AML-193 (cell line): ENCODE results near the gene CDH24.

ENCODE experiments used
- DNase-seq, 2 experiments: peaks; one replicate each; lab custom pipeline; 2025; lab: John Stamatoyannopoulos, UW

CDH24 gene

GRCh38 chr14:23056956-23057756 is at the start of gene CDH24:
Gene CDH24 (minus strand): TSS chr14:23057520. CDS start chr14:23055733, 1,787 bp downstream.
- no peak for DNase-seq

GRCh38 chr14:23106747-23107045 is 49.4 kb upstream of the CDH24 start:
- DNase-seq = no peak

GRCh38 chr14:23105348-23105824 is 48.1 kb upstream of the CDH24 start:
- no peak for DNase-seq

- no peak for DNase-seq
Observed at GRCh38 chr14:23104591-23105347, 47.4 kb upstream of the CDH24 start, which contains the start of gene CIROP. Gene CIROP (minus strand): TSS chr14:23104989. CDS start chr14:23104920, 69 bp downstream.

GRCh38 chr14:23104070-23104590 is 46.8 kb upstream of the CDH24 start:
- no peak for DNase-seq

- DNase-seq = no peak
Observed at GRCh38 chr14:23103581-23103980, 46.3 kb upstream of the CDH24 start.

GRCh38 chr14:23102801-23103200 is 45.5 kb upstream of the CDH24 start:
- no peak for DNase-seq

GRCh38 chr14:23101986-23102625 is 44.8 kb upstream of the CDH24 start:
- no peak for DNase-seq

- no peak for DNase-seq
Observed at GRCh38 chr14:23101213-23101970, 44.1 kb upstream of the CDH24 start.

- DNase-seq = no peak
Observed at GRCh38 chr14:23099212-23099861, 42.0 kb upstream of the CDH24 start.

GRCh38 chr14:23097786-23098185 is 40.5 kb upstream of the CDH24 start:
- DNase-seq = no peak

- DNase-seq = no peak
Observed at GRCh38 chr14:23095196-23096108, 38.1 kb upstream of the CDH24 start, which contains the start of gene C14orf119. Gene C14orf119 (plus strand): TSS chr14:23095505. CDS start chr14:23097659, 2,154 bp downstream.

- no peak for DNase-seq
Observed at GRCh38 chr14:23094666-23095195, 37.4 kb upstream of the CDH24 start, which contains the start of gene ACIN1. Gene ACIN1 (minus strand): TSS chr14:23095136. CDS start chr14:23095112, 24 bp downstream.

- no peak for DNase-seq
Observed at GRCh38 chr14:23093991-23094665, 36.8 kb upstream of the CDH24 start.

GRCh38 chr14:23093526-23093925 is 36.2 kb upstream of the CDH24 start:
- DNase-seq = no peak

GRCh38 chr14:23093104-23093503 is 35.8 kb upstream of the CDH24 start:
- DNase-seq = no peak

- DNase-seq = no peak
Observed at GRCh38 chr14:23091294-23092225, 34.2 kb upstream of the CDH24 start.

- no peak for DNase-seq
Observed at GRCh38 chr14:23090254-23090636, 32.9 kb upstream of the CDH24 start.
